Urinary bladder (tissue), 4 donors: ENCODE measurements around the gene ATOSA. TPM values are rescaled to one million over a fixed set of nuclear protein-coding genes. Genes with fewer than 3 reads are reported as not detected.

Source experiments
- DNase-seq: peaks from one replicate; pipeline ENCODE4 v3.0.0-alpha.2; 2015; ENCODE audit errors: extremely low spot score
- H3K27ac ChIP-seq: one replicate; pipeline ENCODE4 v1.5.1; 2013; ENCODE audit warnings: low read depth, mild to moderate bottlenecking, moderate library complexity
- H3K36me3 ChIP-seq: one replicate; pipeline ENCODE4 v1.6.1; 2013; ENCODE audit warnings: mild to moderate bottlenecking, moderate library complexity; ENCODE audit not compliant: insufficient read depth
- H3K4me1 ChIP-seq: one replicate; pipeline ENCODE4 v1.6.1; 2013; ENCODE audit warnings: mild to moderate bottlenecking, moderate library complexity; ENCODE audit not compliant: insufficient read depth
- H3K4me3 ChIP-seq: one replicate; pipeline ENCODE4 v1.5.1; 2013; ENCODE audit warnings: low read depth, low read length
- WGBS: extraction: QIAGEN DNeasy Blood & Tissue Kit; methylation state at CpG from one replicate; pipeline ENCODE4 v1.1.7; 2013; 5-methylcytosine and 5-hydroxymethylcytosine counted together
- polyA plus RNA-seq: library from polyadenylated mRNA; stranded (reverse); fragments of 200-250 nt; gene quantifications from one replicate; pipeline ENCODE4 v1.2.3, GENCODE V29; 2013
- total RNA-seq: library from RNA; depleted of rRNA; stranded (reverse); fragments of >200 nt; gene quantifications from one replicate; pipeline ENCODE4 v1.2.3, GENCODE V29; 2014
- donor health status: healthy with polysubstance abuse.
- donor health status: healthy.

ATOSA gene
- total and polyA plus RNA-seq, 2 donors = 24.1 to 101 TPM

DNA sequence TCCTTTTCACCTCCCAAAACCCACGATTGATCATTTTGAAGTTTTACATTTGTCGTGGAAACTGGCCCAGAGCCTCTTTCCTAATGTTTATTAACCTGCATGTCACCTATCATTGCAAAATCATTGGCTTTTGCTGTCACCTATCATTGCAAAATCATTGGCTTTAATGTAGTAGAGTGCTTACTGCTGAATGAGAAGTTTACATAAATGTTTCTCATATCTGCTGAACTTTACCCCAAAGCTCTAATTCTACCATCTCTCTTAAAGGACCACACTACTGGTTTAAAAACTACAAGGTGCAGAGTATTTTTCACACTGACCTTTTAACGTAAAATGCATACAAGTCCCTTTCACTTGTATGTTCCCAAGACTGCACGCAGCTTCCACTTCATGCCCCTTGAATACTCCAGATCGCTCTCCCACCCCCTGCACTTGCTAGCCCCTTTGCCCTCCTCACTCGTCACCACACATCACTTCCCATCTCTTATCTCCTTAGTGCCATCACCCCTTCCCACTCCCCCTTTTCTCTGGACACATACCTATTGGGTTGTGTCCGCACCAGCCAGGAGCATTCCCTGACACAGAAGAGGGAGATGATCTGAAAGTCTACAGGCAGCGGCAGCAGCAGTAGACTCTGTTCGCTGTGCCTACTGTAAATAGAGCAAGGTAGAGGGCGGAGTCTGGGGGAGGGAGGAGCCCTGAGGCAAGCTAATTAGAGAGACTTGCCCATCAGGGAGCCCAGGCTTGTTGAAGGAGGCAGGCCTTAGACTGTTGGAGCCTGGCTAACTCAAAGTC, 30.2 kb upstream of the ATOSA start:
- 59% methylated on average over 10 of the region's 10 CpGs for WGBS
- no peak for DNase-seq
- H3K4me3 ChIP-seq = no peak overlapping the region
- H3K4me1 ChIP-seq = no peaks in the 10 kb centered on the region
- H3K27ac ChIP-seq = no peak overlapping the region
- no peaks in the 10 kb centered on the region for H3K36me3 ChIP-seq

- 78% methylated on average over 1 of the region's 1 CpG for WGBS
- Histone ChIP-seq H3K36me3 (no peaks in the 10 kb centered on the region), H3K4me1 (no peaks in the 10 kb centered on the region), H3K27ac (no peak overlapping the region), H3K4me3 (no peak overlapping the region)
- no peak for DNase-seq
These were observed 26.9 kb upstream of the ATOSA start for GRCh38 chr15:52706091-52706490.

DNA sequence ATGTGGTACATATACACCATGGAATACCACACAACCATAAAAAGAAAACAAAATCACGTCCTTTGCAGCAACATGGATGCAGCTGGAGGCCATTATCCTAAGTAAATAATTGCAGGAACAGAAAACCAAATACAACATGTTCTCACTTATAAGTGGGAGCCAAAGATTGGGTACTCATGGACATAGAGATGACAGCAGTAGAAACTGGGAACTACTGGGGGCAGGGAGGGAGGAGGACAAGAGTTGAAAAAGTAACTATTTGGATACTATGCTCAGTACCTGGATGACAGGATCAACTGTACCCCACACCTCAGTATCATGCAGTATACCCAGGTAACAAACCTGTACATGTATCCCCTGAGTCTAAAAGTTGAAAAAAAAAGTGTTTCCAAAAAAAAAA, 23.2 kb upstream of the ATOSA start:
- H3K27ac ChIP-seq = no peak overlapping the region
- no peaks in the 10 kb centered on the region for H3K36me3 ChIP-seq
- H3K4me1 ChIP-seq = no peaks in the 10 kb centered on the region
- no peak for DNase-seq
- 71% methylated on average over 1 of the region's 1 CpG for WGBS
- no peak overlapping the region for H3K4me3 ChIP-seq

- no peaks in the 10 kb centered on the region for H3K36me3 ChIP-seq
- no peaks in the 10 kb centered on the region for H3K4me1 ChIP-seq
- H3K27ac ChIP-seq = no peak overlapping the region
- no peak overlapping the region for H3K4me3 ChIP-seq
- 38% methylated on average over 3 of the region's 3 CpGs for WGBS
- DNase-seq = no peak
These were observed 20.3 kb upstream of the ATOSA start for GRCh38 chr15:52699457-52699856.

GRCh38 chr15:52698514-52698913, 19.3 kb upstream of the ATOSA start:
- Histone ChIP-seq H3K27ac (no peak overlapping the region), H3K4me3 (no peak overlapping the region), H3K4me1 (no peaks in the 10 kb centered on the region), H3K36me3 (no peaks in the 10 kb centered on the region)
- 32% methylated on average over 1 of the region's 1 CpG for WGBS
- no peak for DNase-seq

- Histone ChIP-seq H3K4me1 (no peaks in the 10 kb centered on the region), H3K4me3 (no peak overlapping the region), H3K36me3 (no peaks in the 10 kb centered on the region), H3K27ac (no peak overlapping the region)
- DNase-seq = no peak
- WGBS = 93% methylated on average over 2 of the region's 2 CpGs
These were observed 17.9 kb upstream of the ATOSA start for GRCh38 chr15:52697051-52697450.

- DNase-seq = no peak
- 80% methylated on average over 2 of the region's 2 CpGs for WGBS
- H3K27ac ChIP-seq = no peak overlapping the region
- no peaks in the 10 kb centered on the region for H3K36me3 ChIP-seq
- H3K4me1 ChIP-seq = no peaks in the 10 kb centered on the region
- no peak overlapping the region for H3K4me3 ChIP-seq
These were observed 16.0 kb upstream of the ATOSA start for GRCh38 chr15:52695154-52695553.

GRCh38 chr15:52689562-52689961, 10.4 kb upstream of the ATOSA start:
- no peaks in the 10 kb centered on the region for H3K4me1 ChIP-seq
- H3K36me3 ChIP-seq = no peaks in the 10 kb centered on the region
- no peak for DNase-seq
- no peak overlapping the region for H3K4me3 ChIP-seq
- H3K27ac ChIP-seq = no peak overlapping the region
- WGBS = 75% methylated on average over 1 of the region's 1 CpG

GRCh38 chr15:52683580-52683979, 4.4 kb upstream of the ATOSA start:
- no peaks in the 10 kb centered on the region for H3K36me3 ChIP-seq
- no peak for DNase-seq
- 40% methylated on average over 1 of the region's 1 CpG for WGBS
- H3K4me3 ChIP-seq = no peak overlapping the region
- H3K27ac ChIP-seq = no peak overlapping the region
- H3K4me1 ChIP-seq = no peaks in the 10 kb centered on the region

- no peak overlapping the region for H3K27ac ChIP-seq
- H3K4me1 ChIP-seq = no peaks in the 10 kb centered on the region
- H3K36me3 ChIP-seq = no peaks in the 10 kb centered on the region
- 69% methylated on average over 3 of the region's 3 CpGs for WGBS
- no peak overlapping the region for H3K4me3 ChIP-seq
- DNase-seq = no peak
These were observed 3.6 kb upstream of the ATOSA start for GRCh38 chr15:52682781-52683180.

DNA sequence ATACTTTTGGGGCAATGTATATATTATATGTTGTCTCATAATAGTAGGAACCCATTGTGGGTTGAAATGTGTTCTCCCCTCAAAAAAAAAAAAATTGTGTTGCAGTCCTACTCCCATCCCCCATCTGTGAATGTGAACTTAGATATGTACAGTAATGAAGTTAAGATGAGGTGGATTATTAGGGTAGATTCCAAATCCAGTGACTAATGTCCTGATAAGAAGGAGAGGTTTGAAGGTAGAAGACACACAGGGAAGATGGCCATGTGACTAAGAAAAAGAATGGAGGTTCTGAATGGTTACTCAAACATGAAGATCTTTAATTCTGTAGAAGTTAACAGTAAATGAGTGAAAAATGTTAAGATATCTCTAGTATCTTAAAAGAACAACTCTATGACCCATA, 3.0 kb upstream of the ATOSA start:
- no peak overlapping the region for H3K27ac ChIP-seq
- H3K4me1 ChIP-seq = no peaks in the 10 kb centered on the region
- no peak for DNase-seq
- no peaks in the 10 kb centered on the region for H3K36me3 ChIP-seq
- no peak overlapping the region for H3K4me3 ChIP-seq

- H3K27ac ChIP-seq = no peak overlapping the region
These were observed 2.3 kb upstream of the ATOSA start for GRCh38 chr15:52681441-52681840.

GRCh38 chr15:52680761-52681160, 1.6 kb upstream of the ATOSA start:
- no peak overlapping the region for H3K4me3 ChIP-seq
- H3K36me3 ChIP-seq = no peaks in the 10 kb centered on the region
- H3K27ac ChIP-seq = no peak overlapping the region
- H3K4me1 ChIP-seq = no peaks in the 10 kb centered on the region
- no peak for DNase-seq

More at GRCh38 chr15:52681441-52681840, 2.3 kb upstream of the ATOSA start:
- H3K4me1 ChIP-seq = no peaks in the 10 kb centered on the region
- no peak for DNase-seq
- H3K36me3 ChIP-seq = no peaks in the 10 kb centered on the region
- 87% methylated on average over 3 of the region's 3 CpGs for WGBS
- H3K4me3 ChIP-seq = no peak overlapping the region

DNA sequence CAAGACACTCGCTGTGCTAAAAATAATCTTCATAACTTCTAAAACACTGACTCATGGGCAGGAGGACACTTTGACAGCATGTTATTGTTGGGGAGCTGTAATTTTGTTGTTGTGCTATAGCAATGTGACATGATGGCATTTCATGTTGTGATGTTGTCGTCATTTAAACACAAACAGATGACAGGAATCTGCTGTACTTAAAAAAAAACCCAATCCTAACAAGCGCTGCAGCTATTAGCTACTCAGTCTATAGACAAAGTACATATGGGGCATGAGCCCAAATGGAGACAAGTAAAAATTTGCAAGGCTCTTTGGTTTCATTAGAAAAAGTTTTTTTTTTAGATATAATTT, 828 bp upstream of the ATOSA start:
- Histone ChIP-seq H3K36me3 (no peaks in the 10 kb centered on the region), H3K4me3 (peak overlapping the region; percentile 93), H3K27ac (peak overlapping the region; percentile 73), H3K4me1 (no peaks in the 10 kb centered on the region)
- 21% methylated on average over 3 of the region's 3 CpGs for WGBS
- DNase-seq = no peak
